BJ (cell line): Measurements from ENCODE around the gene SLAIN2. TPM values are rescaled to one million over a fixed set of nuclear protein-coding genes. Genes with fewer than 3 reads are reported as not detected.
A peak's percentile ranks its signal among the peaks of the same experiment; 100 is the strongest.
"Not testable (repeated sequence)": the region's sequence is repeated elsewhere in the genome, so short reads cannot be mapped to it uniquely, and the experiment has no call there.

ENCODE experiments used
- CTCF ChIA-PET: fragments of 350-600 bp; formaldehyde crosslinking; extraction: SDS; loops from one replicate; lab custom pipeline; 2021; ENCODE audit warnings: antibody characterized with exemption, inconsistent platforms; lab: Yijun Ruan, JAX
- POLR2A ChIA-PET: fragments of 300-600 bp; sonication (Branson Sonifier 250); formaldehyde crosslinking; extraction: SDS; loops from one replicate; lab custom pipeline; 2021; ENCODE audit warnings: antibody characterized with exemption; lab: Charles Lee
- DNase-seq: peaks from one replicate; pipeline ENCODE4 v3.0.0-alpha.2; 2011; ENCODE audit warnings: low read depth
- H3K27me3 ChIP-seq: 2 replicates; pipeline ENCODE4 v1.6.0; 2011; ENCODE audit warnings: low read length; ENCODE audit not compliant: control insufficient read depth, insufficient read depth
- H3K36me3 ChIP-seq: 2 replicates; pipeline ENCODE4 v1.5.1; 2011; ENCODE audit warnings: low read length; ENCODE audit not compliant: control insufficient read depth, insufficient read depth
- H3K4me3 ChIP-seq: 2 replicates; pipeline ENCODE4 v1.5.1; 2011; ENCODE audit warnings: low read depth, mild to moderate bottlenecking, control low read depth, low read length
- CTCF ChIP-seq: IDR thresholded peaks from 2 replicates; pipeline ENCODE4 v1.5.1; 2011; ENCODE audit warnings: low read depth, mild to moderate bottlenecking, control low read depth, inconsistent platforms, low read length, moderate library complexity; ENCODE audit not compliant: insufficient read depth
- polyA minus RNA-seq: library from RNA; depleted of rRNA, polyadenylated mRNA; stranded (reverse); fragments of >200 nt; gene quantifications from 2 replicates; pipeline ENCODE4 v1.2.3, GENCODE V29; 2011; rRNA and poly(A)+ RNA removed
- polyA plus RNA-seq: library from polyadenylated mRNA; depleted of rRNA; stranded (reverse); fragments of >200 nt; gene quantifications from 2 replicates; pipeline ENCODE4 v1.2.3, GENCODE V29; 2011; rRNA removed

SLAIN2 gene
- polyA plus RNA-seq (25.5 and 40.5 TPM in 2 replicates), polyA minus RNA-seq (24.3 and 27.5 TPM in 2 replicates)

GRCh38 chr4:48340965-48341775, at the start of gene SLAIN2:
SLAIN2 (plus strand) TSS chr4:48341529; CDS start chr4:48341740, 211 bp downstream.
- H3K4me3 ChIP-seq, result peak within 1 kb of the TSS; percentile 66
- POLR2A ChIA-PET, result interaction anchor here (0.6 kb wide), 1 partner anchor 442 kb away, joined by 10 read pairs; no protein-coding TSS in a partner anchor
- DNase-seq, result peak; percentile 82
- no peaks in the 10 kb centered on the region for H3K27me3 ChIP-seq
- H3K36me3 ChIP-seq, result no peaks in the 10 kb centered on the region
- TF ChIP-seq CTCF, result peak; percentile 42
- CTCF ChIA-PET, result interaction anchor here (0.6 to 1.0 kb wide), 3 partner anchors 15 to 276 kb away, joined by 3 to 6 read pairs (median 6); no protein-coding TSS in a partner anchor

DNA sequence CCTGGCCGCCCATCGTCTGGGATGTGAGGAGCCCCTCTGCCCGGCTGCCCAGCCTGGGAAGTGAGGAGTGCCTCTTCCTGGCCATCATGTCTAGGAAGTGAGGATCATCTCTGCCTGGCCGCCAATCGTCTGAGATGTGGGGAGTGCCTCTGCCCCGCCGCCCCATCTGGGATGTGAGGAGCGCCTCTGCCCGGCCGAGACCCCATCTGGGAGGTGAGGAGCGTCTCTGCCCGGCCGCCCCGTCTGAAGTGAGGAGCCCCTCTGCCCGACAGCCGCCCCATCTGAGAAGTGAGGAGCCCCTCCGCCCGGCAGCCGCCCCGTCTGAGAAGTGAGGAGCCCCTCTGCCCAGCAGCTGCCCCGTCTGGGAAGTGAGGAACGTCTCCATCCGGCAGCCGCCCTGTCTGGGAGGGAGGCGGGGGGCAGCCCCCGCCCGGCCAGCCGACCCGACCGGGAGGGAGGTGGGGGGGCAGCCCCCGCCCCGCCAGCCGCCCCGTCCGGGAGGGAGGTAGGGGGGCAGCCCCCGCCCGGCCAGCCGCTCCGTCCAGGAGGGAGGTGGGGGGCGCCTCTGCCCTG, 49.0 kb upstream of the SLAIN2 start:
- H3K36me3 ChIP-seq, DNase-seq, H3K27me3 ChIP-seq, H3K4me3 ChIP-seq, POLR2A ChIA-PET: not testable (repeated sequence)
- CTCF ChIA-PET, result interaction anchor here (1.7 kb wide), 1 partner anchor 21 kb away, joined by 4 read pairs; no protein-coding TSS in a partner anchor

DNA sequence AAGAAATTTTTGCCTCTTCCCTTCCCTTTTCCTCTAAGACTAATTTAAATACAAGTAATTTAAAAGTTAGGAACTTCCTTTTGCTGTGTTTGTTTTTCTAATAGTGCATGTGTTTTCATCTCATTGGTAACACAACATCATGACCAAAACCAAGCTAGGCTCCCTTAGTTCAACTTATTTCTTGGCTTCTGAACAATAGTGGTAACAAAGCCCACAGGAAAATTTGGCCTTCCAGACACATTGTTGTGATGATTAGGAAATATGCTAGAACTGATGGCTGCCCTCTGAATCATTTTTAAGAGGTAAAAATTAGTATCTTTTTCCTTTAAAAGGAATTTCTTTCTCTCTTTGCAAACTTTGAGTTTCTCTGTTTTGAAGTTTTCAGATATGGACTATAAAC, 46.2 kb upstream of the SLAIN2 start:
- Histone ChIP-seq H3K4me3 (no peak overlapping the region), H3K27me3 (0 out of 2 replicates have a peak, but pooled peaks cover 2% of the 10 kb centered on the region), H3K36me3 (no peaks in the 10 kb centered on the region)
- TF ChIP-seq CTCF, result no peak
- ChIA-PET CTCF (interaction anchor here (0.8 to 1.3 kb wide), 2 partner anchors 13 to 32 kb away, joined by 3 to 4 read pairs; no protein-coding TSS in a partner anchor), POLR2A (no interaction called here)
- DNase-seq, result no peak

DNA sequence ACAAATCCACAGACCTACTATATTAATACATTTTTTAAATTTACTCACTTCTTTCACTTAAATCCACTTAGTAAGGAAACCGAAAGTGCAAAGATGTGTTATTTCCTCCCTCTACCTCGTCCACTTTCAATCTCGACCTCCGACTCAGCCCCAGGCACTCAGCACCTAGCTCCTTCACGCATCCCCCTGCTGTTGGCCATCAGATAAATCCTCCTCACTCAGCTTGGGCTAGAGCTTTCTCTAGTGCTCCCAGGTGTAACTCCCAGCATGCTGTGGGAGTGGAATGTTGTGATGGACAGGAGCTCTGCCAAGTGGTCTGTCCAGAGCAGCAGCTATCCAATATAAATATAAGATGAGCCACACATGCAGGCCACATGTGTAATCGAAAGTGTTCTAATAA, 45.0 kb upstream of the SLAIN2 start:
- ChIA-PET POLR2A (no interaction called here), CTCF (no interaction called here)
- DNase-seq, result no peak
- Histone ChIP-seq H3K4me3 (no peak overlapping the region), H3K27me3 (0 out of 2 replicates have a peak, but pooled peaks cover 2% of the 10 kb centered on the region), H3K36me3 (no peaks in the 10 kb centered on the region)
- TF ChIP-seq CTCF, result no peak

DNA sequence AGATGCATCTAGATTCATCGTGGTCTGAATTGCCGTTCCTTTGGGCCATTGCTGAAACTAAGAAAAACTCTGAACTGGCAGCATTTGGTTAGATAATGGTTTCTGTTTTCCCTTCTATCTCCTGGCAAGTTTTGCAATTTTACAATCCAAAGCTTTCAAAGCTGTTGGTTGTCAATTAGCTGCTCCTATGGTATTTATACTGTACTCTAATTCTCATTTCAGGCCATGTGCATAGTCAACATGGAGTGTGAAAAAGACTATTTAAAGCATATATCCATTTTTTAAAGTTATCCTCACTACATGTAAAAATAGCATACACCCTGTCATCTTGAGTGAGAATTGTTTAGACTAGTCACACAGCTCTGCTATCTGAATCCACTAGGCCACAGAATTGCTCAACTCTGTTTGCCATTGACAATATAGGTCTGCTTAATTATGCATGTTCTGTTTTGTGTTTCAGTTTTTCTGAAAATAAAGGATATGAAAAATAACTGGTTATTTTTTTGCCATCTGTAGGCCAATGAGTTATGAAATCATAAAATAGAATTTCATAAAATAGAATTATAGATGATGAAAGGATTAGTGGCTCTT, 44.0 kb upstream of the SLAIN2 start:
- ChIA-PET CTCF (interaction anchor here (1.0 kb wide), 1 partner anchor 9 kb away, joined by 3 read pairs; no protein-coding TSS in a partner anchor), POLR2A (no interaction called here)
- H3K36me3 ChIP-seq, result no peaks in the 10 kb centered on the region
- H3K27me3 ChIP-seq, result no peaks in the 10 kb centered on the region
- no peak for DNase-seq
- H3K4me3 ChIP-seq, result no peak overlapping the region
- no peak for TF ChIP-seq CTCF
